Epithelial cell of esophagus (primary cell): Measurements from ENCODE around the gene TLK1.

ENCODE experiments used
- DNase-seq: peaks from one replicate; pipeline ENCODE4 v3.0.0; 2010; ENCODE audit warnings: low read depth
- H3K4me3 ChIP-seq: 2 replicates; pipeline ENCODE4 v1.5.1; 2011; ENCODE audit warnings: mild to moderate bottlenecking, low read length, control low read depth
- CTCF ChIP-seq: IDR thresholded peaks from 2 replicates; pipeline ENCODE4 v1.5.1; 2011; ENCODE audit warnings: low read depth, mild to moderate bottlenecking, low read length, control low read depth, inconsistent platforms; ENCODE audit not compliant: insufficient read depth; ENCODE audit errors: missing control alignments

Gene TLK1

GRCh38 chr2:171150694-171151285 lies 9.9 kb downstream of the TLK1 start:
- DNase-seq = no peak
- H3K4me3 ChIP-seq = no peak overlapping the region
- no peak for TF ChIP-seq CTCF

- TF ChIP-seq CTCF = no peak
- H3K4me3 ChIP-seq = no peak overlapping the region
These were observed 10.6 kb downstream of the TLK1 start for GRCh38 chr2:171149986-171150693.

GRCh38 chr2:171149171-171149938 lies 11.3 kb downstream of the TLK1 start:
- H3K4me3 ChIP-seq = no peak overlapping the region
- TF ChIP-seq CTCF = no peak
- no peak for DNase-seq

More at GRCh38 chr2:171149986-171150693, 10.6 kb downstream of the TLK1 start:
- DNase-seq = no peak

GRCh38 chr2:171147081-171147480 lies 13.6 kb downstream of the TLK1 start:
- no peak for TF ChIP-seq CTCF
- DNase-seq = no peak
- no peak overlapping the region for H3K4me3 ChIP-seq

GRCh38 chr2:171146633-171147032 lies 14.1 kb downstream of the TLK1 start:
- H3K4me3 ChIP-seq = no peak overlapping the region
- TF ChIP-seq CTCF = no peak

GRCh38 chr2:171146071-171146470 lies 14.6 kb downstream of the TLK1 start:
- no peak for TF ChIP-seq CTCF
- H3K4me3 ChIP-seq = no peak overlapping the region
- no peak for DNase-seq

More at GRCh38 chr2:171146633-171147032, 14.1 kb downstream of the TLK1 start:
- peak; percentile 75 for DNase-seq
